ENCODE data around the gene ASIC4. TPM values are rescaled to one million over a fixed set of nuclear protein-coding genes. Genes with fewer than 3 reads are reported as not detected.

Gene ASIC4
- total RNA-seq, 1 experiment from 2014 or later: not detected

- Mint-ChIP-seq H3K4me3 (ENCODE audit: unreplicated experiment) (no peak overlapping the region), H3K27ac (ENCODE audit: low read depth, unreplicated experiment) (no peak overlapping the region), H3K4me1 (ENCODE audit: insufficient read depth, unreplicated experiment) (peaks cover 16% of the 10 kb centered on the region), H3K9me3 (ENCODE audit: unreplicated experiment) (no peaks in the 10 kb centered on the region), H3K27me3 (ENCODE audit: insufficient read depth, unreplicated experiment) (peaks cover 12% of the 10 kb centered on the region), H3K36me3 (ENCODE audit: insufficient read depth, unreplicated experiment) (peaks cover 7% of the 10 kb centered on the region)
- ChIA-PET CTCF (interaction anchor here (1.0 kb wide), 1 partner anchor 25 kb away, joined by 4 read pairs; no protein-coding TSS in a partner anchor), POLR2A (no interaction called here)
- intact Hi-C loops (cut with micrococcal nuclease): no loop called here
- TF ChIP-seq CTCF (IDR thresholded peaks at IDR 0.05; ENCODE audit: unreplicated experiment): no peak
- BruUV-seq (replicated peaks): no TSS peak
- DNase-seq (ENCODE audit: unreplicated experiment): no peak
Measured at GRCh38 chr2:219505585-219505984, 8.7 kb upstream of the ASIC4 start.

- CTCF ChIA-PET: interaction anchor here (1.0 kb wide), 1 partner anchor 25 kb away, joined by 4 read pairs; no protein-coding TSS in a partner anchor
Measured at GRCh38 chr2:219506153-219506801, 8.0 kb upstream of the ASIC4 start.

GRCh38 chr2:219506802-219507526 lies 7.3 kb upstream of the ASIC4 start:
- no TSS peak for BruUV-seq (replicated peaks)
- CTCF ChIA-PET: interaction anchor here (0.6 to 3.7 kb wide), 9 partner anchors 12 to 480 kb away, joined by 3 to 34 read pairs (median 4); a partner anchor contains a TSS
- Mint-ChIP-seq H3K27me3 (ENCODE audit: insufficient read depth, unreplicated experiment) (peaks cover 26% of the 10 kb centered on the region), H3K9me3 (ENCODE audit: unreplicated experiment) (no peaks in the 10 kb centered on the region), H3K4me1 (ENCODE audit: insufficient read depth, unreplicated experiment) (peaks cover 11% of the 10 kb centered on the region), H3K4me3 (ENCODE audit: unreplicated experiment) (no peak overlapping the region), H3K36me3 (ENCODE audit: insufficient read depth, unreplicated experiment) (peaks cover 2% of the 10 kb centered on the region), H3K27ac (ENCODE audit: low read depth, unreplicated experiment) (no peak overlapping the region)
- DNase-seq (ENCODE audit: unreplicated experiment): no peak
- no peak for TF ChIP-seq CTCF (IDR thresholded peaks at IDR 0.05; ENCODE audit: unreplicated experiment)
- POLR2A ChIA-PET: interaction anchor here (0.6 to 1.7 kb wide), 3 partner anchors 8 to 275 kb away, joined by 3 to 7 read pairs (median 3); partner anchors contain the start of gene GMPPA
- intact Hi-C loops (cut with micrococcal nuclease): no loop called here

More at GRCh38 chr2:219506153-219506801, 8.0 kb upstream of the ASIC4 start:
- no TSS peak for BruUV-seq (replicated peaks)
- TF ChIP-seq CTCF (IDR thresholded peaks at IDR 0.05; ENCODE audit: unreplicated experiment): no peak
- Mint-ChIP-seq H3K27ac (ENCODE audit: low read depth, unreplicated experiment) (no peak overlapping the region), H3K4me1 (ENCODE audit: insufficient read depth, unreplicated experiment) (peaks cover 14% of the 10 kb centered on the region), H3K36me3 (ENCODE audit: insufficient read depth, unreplicated experiment) (peaks cover 7% of the 10 kb centered on the region), H3K9me3 (ENCODE audit: unreplicated experiment) (no peaks in the 10 kb centered on the region), H3K4me3 (ENCODE audit: unreplicated experiment) (no peak overlapping the region), H3K27me3 (ENCODE audit: insufficient read depth, unreplicated experiment) (peaks cover 19% of the 10 kb centered on the region)
- DNase-seq (ENCODE audit: unreplicated experiment): no peak
- POLR2A ChIA-PET: interaction anchor here (0.7 kb wide), 1 partner anchor 274 kb away, joined by 3 read pairs; no protein-coding TSS in a partner anchor
- intact Hi-C loops (cut with micrococcal nuclease): no loop called here
